IPS DF 4.7 (cell line): Measurements from ENCODE around the gene MATN1.

Source experiments
- DNase-seq: peaks from one replicate; pipeline ENCODE4 v3.0.0-alpha.2; 2013; ENCODE audit warnings: low spot score; ENCODE audit errors: extremely low read depth

The MATN1 gene

DNA sequence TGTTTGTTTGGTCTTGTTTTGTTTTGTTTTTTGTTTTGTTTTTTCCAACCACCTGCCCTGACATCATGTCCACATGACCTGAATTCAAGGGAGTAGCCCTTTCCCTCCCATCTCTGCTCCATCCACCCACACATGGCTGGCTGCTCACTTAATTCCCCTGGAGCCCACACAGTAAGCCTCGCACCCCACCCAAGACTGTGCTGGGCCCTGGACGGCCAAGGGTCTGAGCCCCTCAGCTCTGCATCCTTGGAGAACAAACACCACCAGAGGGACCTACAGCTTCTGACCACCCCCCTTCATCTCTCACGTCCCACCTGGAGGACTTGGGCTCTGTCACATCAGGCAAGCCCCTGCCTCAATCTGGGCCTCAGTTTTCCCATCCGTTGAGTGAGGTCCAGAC, 39.1 kb downstream of the MATN1 start:
- no peak for DNase-seq

DNA sequence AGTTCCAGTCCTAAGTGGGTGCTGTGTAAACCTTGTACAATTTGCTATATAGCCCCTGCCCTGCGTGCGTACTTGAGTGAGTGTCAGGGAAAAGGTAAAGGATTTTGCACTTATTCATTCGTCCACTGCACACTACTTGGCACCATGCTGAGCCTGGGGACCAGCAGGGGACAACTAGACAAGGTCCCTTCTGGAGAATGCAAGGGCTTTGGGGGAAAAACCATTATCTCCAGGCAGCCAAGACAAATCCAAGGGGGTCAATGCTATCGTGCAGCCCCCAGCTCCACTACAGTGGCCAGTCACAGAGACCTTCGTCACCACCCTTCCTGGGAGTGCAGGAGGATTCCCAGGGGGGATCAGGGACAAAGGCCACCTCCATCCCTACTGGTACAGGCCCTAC, 39.7 kb downstream of the MATN1 start:
- DNase-seq = no peak

- DNase-seq = no peak
Measured at GRCh38 chr1:30682396-30683275, 40.7 kb downstream of the MATN1 start.

DNA sequence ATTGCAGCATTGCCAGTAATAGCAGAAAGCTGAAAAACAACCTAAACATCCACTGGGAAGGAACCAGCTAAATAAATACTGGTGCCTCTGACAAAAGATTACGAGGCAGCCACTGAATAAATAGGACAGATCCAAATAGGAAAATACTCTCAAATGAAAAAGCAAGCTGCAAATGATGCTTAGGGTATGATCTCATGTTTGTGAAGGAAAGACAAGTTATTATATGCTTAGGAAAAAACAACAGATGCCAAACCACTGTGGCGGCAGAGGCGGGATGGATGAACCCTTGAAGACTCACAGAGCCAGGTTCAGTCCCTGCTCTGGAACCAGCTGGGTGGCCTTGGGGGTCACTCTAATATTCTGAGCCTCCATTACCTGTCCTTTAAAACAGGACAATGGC, 41.6 kb downstream of the MATN1 start:
- DNase-seq = no peak

DNA sequence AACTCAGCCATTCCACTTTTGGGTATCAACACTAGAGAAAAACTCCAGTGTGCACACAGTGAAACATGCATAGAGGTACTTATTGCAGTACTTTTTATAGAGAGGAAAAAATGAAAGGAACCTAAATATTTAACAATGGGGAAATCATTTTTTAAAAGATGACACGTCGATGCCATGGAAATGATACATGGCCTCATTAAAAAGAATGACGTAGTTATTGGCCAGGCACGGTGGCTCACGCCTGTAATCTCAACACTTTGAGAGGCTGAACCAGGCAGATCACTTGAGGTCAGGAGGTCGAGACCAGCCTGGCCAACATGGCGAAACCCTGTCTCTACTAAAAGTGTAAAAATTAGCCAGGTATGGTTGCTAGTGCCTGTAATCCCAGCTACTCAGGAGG, 42.5 kb downstream of the MATN1 start:
- no peak for DNase-seq

DNA sequence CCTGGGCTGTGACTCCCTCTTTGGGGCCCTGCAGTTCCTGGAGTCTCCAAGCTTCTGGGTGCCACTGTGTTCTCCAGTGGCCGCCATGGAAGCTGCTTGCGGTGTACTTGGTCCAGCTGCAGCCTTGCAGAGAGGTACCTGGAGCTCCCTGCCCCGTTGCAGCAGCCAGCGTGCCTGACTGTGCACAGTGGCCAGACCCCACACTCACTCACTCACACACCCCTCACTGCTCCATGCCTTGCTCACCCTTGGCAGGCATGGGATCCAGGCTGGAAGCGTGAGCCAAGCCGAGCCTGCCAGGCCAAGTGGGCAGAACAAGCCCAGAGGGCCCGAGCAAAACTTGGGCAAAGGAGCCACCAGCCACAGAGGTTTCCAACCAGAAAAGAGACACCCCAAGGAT, 43.0 kb downstream of the MATN1 start:
- DNase-seq = no peak

GRCh38 chr1:30679976-30680305, 43.4 kb downstream of the MATN1 start:
- DNase-seq = no peak

DNA sequence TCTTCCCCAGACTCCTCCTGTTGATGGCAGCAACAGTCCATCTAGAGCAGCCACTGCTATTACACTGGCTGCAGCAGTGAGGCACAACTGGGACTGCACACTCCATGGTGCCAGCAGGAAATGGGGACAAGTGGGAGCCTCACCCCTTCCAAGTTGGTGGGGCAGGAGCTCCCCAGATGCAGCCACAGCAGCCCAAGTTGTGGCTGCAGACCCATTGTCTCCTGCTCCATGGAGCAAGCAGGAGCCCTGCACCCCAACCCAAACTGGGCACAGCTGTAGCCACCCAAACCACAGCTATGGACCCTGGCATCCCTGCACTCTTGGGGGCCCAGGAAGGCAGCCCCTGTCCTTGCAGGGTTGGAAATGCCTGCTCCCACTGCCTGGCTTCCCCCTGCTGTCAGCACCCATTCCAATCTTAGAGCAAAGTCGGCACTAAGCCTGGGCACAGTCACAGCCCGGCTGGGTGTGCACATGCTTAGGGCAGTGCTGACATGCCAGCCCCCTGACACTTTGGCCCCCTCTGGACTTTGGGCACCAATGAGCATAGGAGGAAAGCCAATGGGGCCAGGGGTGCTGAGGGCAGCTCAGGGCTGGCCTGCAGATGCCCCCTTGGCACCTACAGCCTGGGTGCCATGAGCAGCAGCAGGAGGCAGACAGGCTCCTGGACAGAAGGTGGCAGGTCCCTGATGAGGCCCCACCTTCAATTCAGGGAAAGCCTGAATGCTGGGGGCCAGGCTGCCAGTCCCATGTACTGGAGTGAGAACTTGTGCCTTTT, 44.0 kb downstream of the MATN1 start:
- no peak for DNase-seq

- no peak for DNase-seq
Measured at GRCh38 chr1:30678209-30678608, 45.2 kb downstream of the MATN1 start.

DNA sequence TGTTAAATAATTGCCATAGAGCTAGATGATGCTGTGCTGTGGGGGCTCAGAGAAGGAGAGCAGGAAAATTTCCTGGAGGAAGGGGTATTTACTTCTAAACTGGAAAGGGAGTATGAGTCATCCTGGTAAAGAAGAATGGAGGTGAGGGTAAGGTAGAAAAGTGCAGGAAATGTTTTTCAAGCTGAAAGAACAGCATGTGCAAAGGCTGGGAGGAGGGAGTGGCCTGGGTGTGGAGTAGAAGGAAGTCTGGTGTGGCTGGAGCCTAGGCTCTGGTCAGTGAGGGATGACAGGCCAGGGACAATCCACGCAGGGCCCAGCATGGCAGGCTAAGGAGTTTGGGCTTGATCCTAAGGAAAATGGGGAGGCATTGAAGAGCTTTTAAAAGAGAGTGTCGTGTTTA, 45.9 kb downstream of the MATN1 start:
- DNase-seq = no peak

GRCh38 chr1:30675761-30676160, 47.6 kb downstream of the MATN1 start:
- no peak for DNase-seq

DNA sequence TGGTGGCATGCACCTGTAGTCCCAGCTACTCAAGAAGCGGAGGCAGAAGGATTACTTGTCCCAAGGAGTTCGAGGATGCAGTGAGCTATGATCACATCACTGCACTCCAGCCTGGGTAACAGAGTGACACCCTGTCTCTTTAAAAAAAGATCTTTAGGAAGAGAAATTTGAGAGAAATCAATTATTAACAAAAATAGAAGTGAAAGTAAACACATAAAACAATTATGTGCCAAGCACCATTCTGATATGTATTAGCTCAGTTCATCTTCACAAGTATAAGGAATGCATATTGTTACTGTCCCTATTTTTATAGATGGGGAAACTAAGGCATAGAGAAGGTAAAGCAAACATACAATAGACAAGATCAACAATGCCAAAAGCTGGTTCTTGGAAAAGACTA, 48.1 kb downstream of the MATN1 start:
- no peak for DNase-seq

GRCh38 chr1:30673395-30673794, 50.0 kb downstream of the MATN1 start:
- no peak for DNase-seq

GRCh38 chr1:30672661-30673060, 50.7 kb downstream of the MATN1 start:
- DNase-seq = no peak

DNA sequence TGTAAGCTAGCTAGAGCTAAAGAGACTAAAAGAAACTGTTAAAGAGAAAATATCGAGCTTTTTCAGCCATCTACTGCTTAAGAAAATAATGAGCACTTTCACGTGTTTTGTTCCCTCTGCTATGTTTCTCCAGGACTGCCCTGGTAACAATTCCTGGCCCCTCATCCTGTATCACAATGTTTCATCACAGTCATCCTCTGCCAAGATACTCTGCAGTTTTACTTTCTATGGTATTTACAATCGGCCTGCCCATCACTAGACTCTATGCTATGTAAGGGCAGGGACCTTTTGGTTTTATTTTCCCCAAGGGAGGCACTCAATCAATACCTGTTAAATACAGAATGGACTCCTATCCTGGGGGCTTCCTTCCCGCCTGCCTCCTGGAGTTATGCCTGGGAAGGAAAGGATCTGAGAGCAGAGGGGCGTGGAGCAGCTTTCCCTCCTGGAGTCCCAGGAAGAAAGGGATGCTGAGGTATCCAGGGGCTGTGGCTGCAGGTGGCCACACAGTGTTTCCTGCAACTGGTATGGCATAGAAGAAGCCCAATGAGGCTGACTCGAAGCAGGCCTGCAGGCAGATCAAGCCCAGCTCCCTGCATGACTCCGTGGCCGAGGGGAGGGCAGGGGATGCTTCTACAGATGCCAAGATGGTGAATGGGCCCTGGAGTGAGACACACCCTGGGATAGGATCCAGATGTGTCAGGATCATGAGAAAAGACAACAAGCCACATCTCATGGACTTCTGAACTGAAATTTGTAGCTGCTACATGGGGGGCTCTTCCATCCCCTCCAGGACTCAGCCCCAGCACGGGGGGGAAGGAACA, 52.9 kb downstream of the MATN1 start:
- DNase-seq = no peak

GRCh38 chr1:30668546-30669327, 54.6 kb downstream of the MATN1 start:
- DNase-seq = no peak

GRCh38 chr1:30668024-30668423, 55.4 kb downstream of the MATN1 start:
- DNase-seq = no peak

DNA sequence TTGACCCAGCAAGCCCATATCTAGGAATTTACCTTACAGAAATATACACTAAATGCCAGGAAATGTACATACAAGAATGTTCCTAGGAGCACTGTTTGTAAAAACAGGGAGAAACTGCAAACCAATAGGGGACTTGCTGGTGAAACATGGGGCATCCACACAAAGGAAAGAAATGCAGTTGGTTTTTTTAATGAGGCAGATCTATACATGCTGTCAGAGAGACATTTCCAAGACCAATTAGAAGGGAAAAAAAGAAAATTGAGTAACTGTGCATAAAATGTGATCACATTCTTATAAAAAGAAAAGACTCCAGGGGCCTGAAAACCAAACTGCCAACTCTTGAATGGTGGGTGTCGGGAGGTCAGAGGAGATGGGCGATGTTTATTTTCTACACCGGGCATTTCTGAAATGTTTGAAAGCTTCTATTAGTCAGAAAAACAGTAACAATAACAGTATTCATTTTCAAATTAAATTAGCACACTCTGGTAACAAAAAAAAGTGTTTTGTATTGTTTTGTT, 56.6 kb downstream of the MATN1 start:
- DNase-seq = no peak

DNA sequence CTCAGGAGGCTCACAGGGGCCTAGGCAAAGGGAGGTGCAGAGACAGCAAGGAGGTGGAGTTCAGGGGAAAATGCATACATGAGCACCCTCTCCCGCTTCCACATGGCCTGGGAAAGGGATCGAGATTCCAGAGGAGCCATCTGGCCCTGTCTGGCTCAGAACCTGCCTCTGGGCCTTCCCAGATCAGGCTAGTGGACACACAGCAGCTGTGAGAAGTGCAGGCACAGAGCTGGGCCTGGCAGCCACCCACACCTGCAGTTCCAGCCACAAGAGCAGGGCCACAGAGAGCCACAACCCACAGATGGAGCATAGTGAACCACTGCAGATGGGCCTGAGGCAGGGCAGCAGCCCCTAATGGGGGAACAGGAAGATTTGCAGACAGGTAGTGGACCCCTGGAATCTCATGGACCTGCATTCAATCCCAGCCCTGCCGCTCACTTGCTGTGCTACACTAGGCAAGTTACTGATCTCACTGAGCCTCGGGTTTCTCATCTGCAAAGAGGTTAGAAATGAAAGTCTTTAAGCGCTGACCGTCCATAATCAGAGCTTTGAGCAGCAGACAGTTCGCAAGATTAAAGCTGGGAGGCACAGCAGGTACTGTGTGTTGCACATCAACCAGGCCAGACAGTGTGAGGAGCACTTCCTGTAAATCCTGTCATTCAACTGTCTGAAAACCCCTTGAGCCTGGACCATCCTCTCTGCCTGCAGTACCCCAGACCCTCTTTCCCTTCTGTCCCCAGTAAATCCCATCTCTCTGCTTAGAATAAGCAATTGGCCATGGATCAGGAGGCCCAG, 58.0 kb downstream of the MATN1 start:
- DNase-seq = no peak

DNA sequence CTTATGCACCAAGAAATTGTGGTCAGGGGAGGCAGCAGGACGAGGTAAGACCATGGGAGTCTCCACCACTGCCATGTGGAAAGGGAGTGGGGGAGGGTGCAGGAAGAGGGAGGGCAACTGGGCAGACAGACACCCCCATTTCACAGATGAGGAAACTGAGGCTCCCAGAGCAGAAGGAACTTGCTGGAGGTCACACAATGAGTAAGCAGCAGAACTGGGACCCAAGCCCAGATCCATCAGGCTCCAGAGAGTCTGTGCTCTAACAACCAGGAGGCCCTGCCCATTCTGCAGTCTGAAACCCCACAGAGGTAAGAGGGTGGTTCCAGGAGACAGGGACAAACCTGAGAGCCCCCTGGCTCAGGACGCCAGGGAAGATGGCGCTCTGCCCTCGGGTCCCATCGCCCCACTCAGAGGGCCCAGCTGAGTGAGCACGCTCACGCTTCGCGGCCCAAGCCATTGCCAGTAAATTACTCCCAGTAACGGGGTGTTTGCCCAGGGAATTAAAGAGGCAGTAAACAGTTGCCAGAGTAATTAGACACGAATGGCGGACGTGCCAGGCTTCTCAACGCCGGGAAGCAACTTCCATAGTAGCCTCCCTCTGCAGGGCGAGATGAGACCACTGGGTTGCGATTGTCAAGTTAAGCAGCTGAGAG, 59.2 kb downstream of the MATN1 start:
- no peak for DNase-seq
